Nasal cavity respiratory epithelium epithelial cell of viscerocranial mucosa (primary cell): Measurements from ENCODE around the gene ZNF543. TPM values are rescaled to one million over a fixed set of nuclear protein-coding genes. Genes with fewer than 3 reads are reported as not detected.

Experiments
- total RNA-seq: library from RNA; depleted of rRNA; stranded (reverse); fragments of >200 nt; gene quantifications from 2 replicates; pipeline ENCODE4 v1.2.3, GENCODE V29; 2014

The ZNF543 gene
- total RNA-seq, result 19.5 and 22.1 TPM in 2 replicates

DNA sequence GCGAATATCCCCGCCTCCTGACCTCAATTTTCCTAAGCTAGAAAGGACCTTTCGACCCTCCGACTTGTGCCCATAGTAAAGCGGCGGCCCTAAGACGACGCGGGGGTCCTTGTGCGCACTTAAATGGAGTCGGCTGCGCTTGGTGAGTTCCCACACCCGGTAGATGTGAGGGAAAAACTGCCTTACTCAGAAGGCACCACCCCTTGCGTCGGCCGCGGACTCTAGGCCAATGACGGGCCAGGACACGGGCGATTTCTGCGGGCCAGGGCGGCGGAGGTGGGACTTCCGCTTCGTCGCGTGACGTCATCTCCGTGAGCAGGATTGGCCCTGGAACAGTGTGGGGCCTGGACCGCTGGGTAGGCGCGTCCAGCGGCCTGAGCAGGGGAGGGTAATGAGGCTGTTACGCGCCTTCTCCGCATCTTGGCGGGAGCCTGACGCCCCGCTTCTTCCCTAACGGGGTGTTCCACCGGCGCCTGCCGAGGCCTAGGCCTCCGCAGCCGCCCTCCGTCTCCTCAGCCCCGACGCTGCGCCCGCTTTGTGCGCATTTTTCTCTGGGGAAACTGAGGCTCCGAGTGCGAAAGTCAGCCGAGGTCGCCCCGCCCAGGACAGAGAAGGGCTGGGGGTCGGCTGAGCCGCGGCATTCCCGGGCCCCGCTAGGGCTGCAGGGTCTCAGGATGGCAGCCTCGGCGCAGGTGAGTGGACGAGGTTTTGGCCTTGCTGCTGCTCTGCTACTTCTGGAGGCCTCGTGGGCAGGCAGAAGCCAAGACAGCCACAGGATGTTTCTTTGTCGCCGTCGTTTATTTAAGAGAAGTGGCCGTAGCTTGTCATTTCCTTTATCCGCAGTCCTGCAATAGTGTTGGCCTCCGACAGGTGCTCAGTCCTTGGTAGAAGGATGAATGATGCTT is at the start of gene ZNF543:
ZNF543 (plus strand) TSS at position 293 of the 905 bp plus-strand sequence; CDS start at position 675, 382 bp downstream.

DNA sequence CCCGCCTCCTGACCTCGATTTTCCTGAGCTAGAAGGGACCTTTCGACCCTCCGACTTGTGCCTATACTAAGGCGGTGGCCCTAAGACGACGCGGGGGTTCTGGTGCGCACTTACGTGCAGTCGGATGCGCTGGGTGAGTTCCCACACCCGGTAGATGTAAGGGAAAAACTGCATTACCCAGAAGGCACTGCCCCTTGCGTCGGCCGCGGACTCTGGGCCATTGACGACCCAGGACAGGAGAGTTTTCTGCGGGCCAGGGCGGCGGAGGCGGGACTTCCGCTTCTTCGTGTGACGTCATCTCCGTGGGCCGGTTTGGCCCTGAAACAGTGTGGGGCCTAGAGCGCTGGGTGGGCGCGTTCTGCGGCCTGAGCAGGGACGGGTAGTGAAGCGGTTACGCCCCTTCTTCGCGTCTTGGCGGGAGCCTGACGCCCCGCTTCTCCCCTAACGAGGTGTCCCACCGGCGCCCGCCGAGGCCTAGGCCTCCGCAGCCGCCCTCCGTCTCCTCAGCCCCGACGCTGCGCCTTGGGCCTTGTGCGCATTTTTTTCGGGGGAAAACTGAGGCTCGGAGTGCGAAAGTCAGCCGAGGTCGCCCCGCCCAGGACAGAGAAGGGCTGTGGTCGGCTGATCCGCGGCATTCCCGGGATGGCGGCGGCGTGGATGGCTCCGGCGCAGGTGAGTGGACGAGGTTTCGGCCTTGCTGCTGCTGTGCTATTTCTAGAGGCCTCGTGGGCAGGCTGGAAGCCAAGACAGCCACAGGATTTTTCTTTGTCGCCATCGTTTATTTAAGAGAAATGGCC is 39.9 kb upstream of the ZNF543 start, which contains the start of gene ZNF460:
ZNF460 (plus strand) TSS at position 321 of the 797 bp plus-strand sequence; CDS start at position 643, 322 bp downstream.

DNA sequence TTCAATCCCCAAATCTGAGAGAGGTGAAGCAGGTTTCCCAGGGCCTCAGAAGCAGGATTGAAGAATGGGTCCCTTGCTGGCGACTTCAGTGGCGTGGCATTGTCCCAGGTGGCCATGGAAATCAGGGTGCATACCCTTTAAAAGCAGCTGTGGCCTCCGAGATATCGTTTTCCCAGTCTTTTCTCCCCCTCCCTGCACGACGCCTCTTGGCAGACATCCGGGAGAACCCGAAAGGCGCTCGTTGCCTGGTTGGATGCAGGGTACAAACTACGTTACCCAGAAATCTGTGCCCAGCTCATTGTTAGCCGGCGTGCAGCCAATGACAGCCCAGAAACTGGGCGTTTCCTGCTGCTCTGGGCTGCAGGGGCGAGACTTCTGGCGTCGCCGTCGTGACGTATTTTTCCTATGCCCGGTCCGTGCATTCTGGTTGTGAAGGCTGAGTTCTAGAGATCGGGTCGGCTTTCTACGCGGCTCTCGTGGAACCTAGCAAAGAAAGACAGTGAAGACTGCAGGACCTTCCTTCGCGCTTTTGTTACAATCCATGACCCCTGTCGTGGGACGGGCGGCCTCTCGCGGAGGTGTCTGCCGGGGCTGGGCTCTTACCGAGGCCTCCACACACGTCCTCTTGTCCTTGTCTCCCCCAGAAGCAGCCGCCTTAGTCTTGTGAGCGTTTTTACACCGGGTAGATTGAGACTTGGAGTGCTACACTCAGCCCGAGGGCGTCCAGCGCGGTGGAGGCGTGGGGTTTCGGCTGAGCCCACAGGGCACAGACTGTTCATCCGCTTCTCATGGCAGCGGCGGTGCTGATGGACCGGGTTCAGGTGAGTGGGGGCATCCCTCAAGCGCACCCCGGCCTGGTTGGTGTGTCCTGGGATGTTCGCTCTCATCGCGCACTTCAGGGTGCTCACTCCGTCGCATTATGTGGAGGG is 30.9 kb downstream of the ZNF543 start, which contains the start of gene ZNF304:
ZNF304 (plus strand) TSS at position 395 of the 929 bp plus-strand sequence; CDS start at position 789, 394 bp downstream.

DNA sequence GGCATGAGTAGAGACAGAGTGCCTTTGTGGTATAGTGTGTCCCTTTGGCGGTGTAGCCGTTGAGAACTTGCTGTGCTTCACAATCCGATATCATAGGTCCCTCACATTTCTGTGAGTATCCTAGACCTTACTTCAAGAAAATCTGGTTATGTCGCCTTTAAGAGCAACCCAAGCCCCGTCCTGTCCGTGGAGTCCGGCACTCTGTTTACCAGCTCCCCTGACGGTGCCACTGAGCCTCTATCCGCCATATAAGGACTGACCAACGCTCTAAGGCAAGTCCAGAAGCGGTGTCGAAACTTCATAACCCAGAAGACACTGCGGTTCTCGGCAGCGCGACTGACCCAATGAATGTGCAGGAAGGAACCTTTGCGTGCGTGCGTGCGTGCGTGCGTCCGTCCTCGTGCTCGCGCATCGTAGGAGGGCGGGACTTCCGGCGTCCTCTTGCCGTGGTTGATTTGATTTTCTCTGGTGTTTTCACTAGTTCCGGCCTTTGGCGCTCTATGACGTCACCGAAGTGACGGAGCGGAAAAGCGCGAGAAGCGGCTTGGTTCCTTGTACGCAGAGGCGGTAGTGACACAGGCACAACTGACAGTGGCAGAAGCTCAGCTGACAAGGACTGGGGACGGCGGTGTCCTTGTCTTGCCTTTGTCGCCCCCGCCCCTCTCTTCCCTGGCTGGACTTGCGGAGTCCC is 42.9 kb downstream of the ZNF543 start, which contains the start of the genes TRAPPC2B and ZNF547:
TRAPPC2B (plus strand) TSS at position 555 of the 691 bp plus-strand sequence. CDS start 1,283 bp downstream, outside the sequence.
ZNF547 (plus strand) TSS at position 555 of the 691 bp plus-strand sequence. CDS start 5,005 bp downstream, outside the sequence.

Other genes with a start within 250 kb of the ZNF543 start
- gene USP29, start 200.5 kb upstream of the ZNF543 start, total RNA-seq, result not detected in 2 replicates
- not detected in 2 replicates for gene ZIM3, start 175.3 kb upstream of the ZNF543 start, total RNA-seq
- gene DUXA, start 153.0 kb upstream of the ZNF543 start, total RNA-seq, result not detected in 2 replicates
- gene ZNF264, start 129.0 kb upstream of the ZNF543 start, total RNA-seq, result 31.8 and 62.3 TPM in 2 replicates
- gene AURKC, start 89.4 kb upstream of the ZNF543 start, total RNA-seq, result 1.2 and 1.4 TPM in 2 replicates
- gene ZNF805, start 79.8 kb upstream of the ZNF543 start, total RNA-seq, result 43.1 and 44.8 TPM in 2 replicates
- gene ZNF460, start 40.0 kb upstream of the ZNF543 start, total RNA-seq, result 168 and 223 TPM in 2 replicates
- gene ZNF304, start 30.8 kb downstream of the ZNF543 start, total RNA-seq, result 13.3 and 15.7 TPM in 2 replicates
- 9.7 and 19.1 TPM in 2 replicates for gene TRAPPC2B, start 43.1 kb downstream of the ZNF543 start, total RNA-seq
- 4.8 and 6.5 TPM in 2 replicates for gene ZNF547, start 43.1 kb downstream of the ZNF543 start, total RNA-seq
- gene ZNF548, start 69.4 kb downstream of the ZNF543 start, total RNA-seq, result 28.6 and 29.7 TPM in 2 replicates
- 9.6 and 13.6 TPM in 2 replicates for gene ZNF17, start 90.7 kb downstream of the ZNF543 start, total RNA-seq
- 32.5 and 34.0 TPM in 2 replicates for gene ZNF749, start 114.9 kb downstream of the ZNF543 start, total RNA-seq
- gene VN1R1, start 136.7 kb downstream of the ZNF543 start, total RNA-seq, result 0.78 and 1.0 TPM in 2 replicates
- gene ZNF772, start 157.1 kb downstream of the ZNF543 start, total RNA-seq, result 14.4 and 25.0 TPM in 2 replicates
- 30.8 and 36.3 TPM in 2 replicates for gene ZNF419, start 167.3 kb downstream of the ZNF543 start, total RNA-seq
- 29.0 and 40.1 TPM in 2 replicates for gene ZNF773, start 179.5 kb downstream of the ZNF543 start, total RNA-seq
- 8.2 and 11.7 TPM in 2 replicates for gene ZNF549, start 206.9 kb downstream of the ZNF543 start, total RNA-seq
- 8.2 and 12.1 TPM in 2 replicates for gene ZNF550, start 239.4 kb downstream of the ZNF543 start, total RNA-seq